ENCODE measurements around the gene KCNIP1. TPM values are rescaled to one million over a fixed set of nuclear protein-coding genes. Genes with fewer than 3 reads are reported as not detected.

Gene KCNIP1
- total RNA-seq, 1 experiment from 2014 or later = not detected

GRCh38 chr5:170590566-170590965 is 86.7 kb downstream of the KCNIP1 start:
- no peaks in the 10 kb centered on the region for H3K4me1 Mint-ChIP-seq (ENCODE audit: low read depth, unreplicated experiment)
- TF ChIP-seq CTCF (IDR thresholded peaks at IDR 0.05; ENCODE audit: unreplicated experiment) = no peak
- no peak for DNase-seq
- no peaks in the 10 kb centered on the region for H3K9me3 Mint-ChIP-seq (ENCODE audit: low read depth, unreplicated experiment)
- H3K27me3 Mint-ChIP-seq (ENCODE audit: unreplicated experiment) = peaks cover 91% of the 10 kb centered on the region
- CTCF ChIA-PET = interaction anchor here (0.6 kb wide), 1 partner anchor 313 kb away, joined by 3 read pairs; no protein-coding TSS in a partner anchor
- intact Hi-C loops (cut with micrococcal nuclease; ENCODE audit: unreplicated experiment) = no loop called here
- BruUV-seq (replicated peaks) = no TSS peak
- H3K4me3 Mint-ChIP-seq (ENCODE audit: low read depth, unreplicated experiment) = no peak overlapping the region
- no peaks in the 10 kb centered on the region for H3K36me3 Mint-ChIP-seq (ENCODE audit: insufficient read depth, unreplicated experiment)
- H3K27ac Mint-ChIP-seq (ENCODE audit: unreplicated experiment) = no peak overlapping the region

GRCh38 chr5:170591054-170591453 is 87.2 kb downstream of the KCNIP1 start:
- Mint-ChIP-seq H3K27ac (ENCODE audit: unreplicated experiment) (no peak overlapping the region), H3K36me3 (ENCODE audit: insufficient read depth, unreplicated experiment) (no peaks in the 10 kb centered on the region), H3K9me3 (ENCODE audit: low read depth, unreplicated experiment) (no peaks in the 10 kb centered on the region), H3K4me1 (ENCODE audit: low read depth, unreplicated experiment) (no peaks in the 10 kb centered on the region), H3K27me3 (ENCODE audit: unreplicated experiment) (peaks cover 91% of the 10 kb centered on the region), H3K4me3 (ENCODE audit: low read depth, unreplicated experiment) (no peak overlapping the region)
- no peak for DNase-seq
- CTCF ChIA-PET = interaction anchor here (0.5 kb wide), 1 partner anchor 20 kb away, joined by 3 read pairs; no protein-coding TSS in a partner anchor
- BruUV-seq (replicated peaks) = no TSS peak
- intact Hi-C loops (cut with micrococcal nuclease; ENCODE audit: unreplicated experiment) = no loop called here
- no peak for TF ChIP-seq CTCF (IDR thresholded peaks at IDR 0.05; ENCODE audit: unreplicated experiment)

GRCh38 chr5:170596482-170597044 is 92.7 kb downstream of the KCNIP1 start:
- CTCF ChIA-PET = interaction anchor here (0.8 kb wide), 1 partner anchor 163 kb away, joined by 3 read pairs; no protein-coding TSS in a partner anchor
- TF ChIP-seq CTCF (IDR thresholded peaks at IDR 0.05; ENCODE audit: unreplicated experiment) = no peak
- intact Hi-C loops (cut with micrococcal nuclease; ENCODE audit: unreplicated experiment) = no loop called here
- no peak for DNase-seq
- H3K4me3 Mint-ChIP-seq (ENCODE audit: low read depth, unreplicated experiment) = no peak overlapping the region
- no peak overlapping the region for H3K27ac Mint-ChIP-seq (ENCODE audit: unreplicated experiment)
- H3K36me3 Mint-ChIP-seq (ENCODE audit: insufficient read depth, unreplicated experiment) = no peaks in the 10 kb centered on the region
- no TSS peak for BruUV-seq (replicated peaks)
- H3K27me3 Mint-ChIP-seq (ENCODE audit: unreplicated experiment) = peaks cover 100% of the 10 kb centered on the region
- no peaks in the 10 kb centered on the region for H3K4me1 Mint-ChIP-seq (ENCODE audit: low read depth, unreplicated experiment)
- no peaks in the 10 kb centered on the region for H3K9me3 Mint-ChIP-seq (ENCODE audit: low read depth, unreplicated experiment)

GRCh38 chr5:170597109-170597751 is 93.4 kb downstream of the KCNIP1 start:
- H3K36me3 Mint-ChIP-seq (ENCODE audit: insufficient read depth, unreplicated experiment) = no peaks in the 10 kb centered on the region
- peaks cover 100% of the 10 kb centered on the region for H3K27me3 Mint-ChIP-seq (ENCODE audit: unreplicated experiment)
- no peak overlapping the region for H3K27ac Mint-ChIP-seq (ENCODE audit: unreplicated experiment)
- no peaks in the 10 kb centered on the region for H3K9me3 Mint-ChIP-seq (ENCODE audit: low read depth, unreplicated experiment)
- CTCF ChIA-PET = interaction anchor here (0.8 kb wide), 1 partner anchor 163 kb away, joined by 3 read pairs; no protein-coding TSS in a partner anchor
- TF ChIP-seq CTCF (IDR thresholded peaks at IDR 0.05; ENCODE audit: unreplicated experiment) = no peak
- H3K4me1 Mint-ChIP-seq (ENCODE audit: low read depth, unreplicated experiment) = no peaks in the 10 kb centered on the region
- BruUV-seq (replicated peaks) = no TSS peak
- intact Hi-C loops (cut with micrococcal nuclease; ENCODE audit: unreplicated experiment) = no loop called here
- DNase-seq = no peak
- H3K4me3 Mint-ChIP-seq (ENCODE audit: low read depth, unreplicated experiment) = no peak overlapping the region
